ENCODE data around the gene DPPA3.
"Not testable (repeated sequence)": the region's sequence is repeated elsewhere in the genome, so short reads cannot be mapped to it uniquely, and the experiment has no call there.

The DPPA3 gene

GRCh38 chr12:7667125-7667524 lies 44.1 kb upstream of the DPPA3 start:
- no peaks in the 10 kb centered on the region for H3K36me3 ChIP-seq (replicated peaks; ENCODE audit: insufficient read depth, low read length)
- H3K9me2 ChIP-seq (replicated peaks; ENCODE audit: insufficient read depth, low read length), result no peaks in the 10 kb centered on the region
- no peaks in the 10 kb centered on the region for H3K27me3 ChIP-seq (replicated peaks; ENCODE audit: insufficient read depth, low read length)
- no peaks in the 10 kb centered on the region for H3F3A ChIP-seq (ENCODE audit: insufficient read depth, low read length)
- no peak overlapping the region for H2AFZ ChIP-seq (ENCODE audit: low read length)
- DNase-seq, result peak; percentile 48
- H3K4me3 ChIP-seq (ENCODE audit: low read length), result no peak overlapping the region
- no peak overlapping the region for H3K27ac ChIP-seq (ENCODE audit: low read length)
- no peaks in the 10 kb centered on the region for H3K79me2 ChIP-seq (ENCODE audit: low read length)
- H3K9ac ChIP-seq (ENCODE audit: low read length), result no peak overlapping the region
- H4K20me1 ChIP-seq (ENCODE audit: insufficient read depth, low read length), result no peaks in the 10 kb centered on the region
- TF ChIP-seq EZH2 (optimal IDR thresholded peaks at IDR 0.05; ENCODE audit: low read depth, low read length) (no peak), CTCF (IDR thresholded peaks at IDR 0.05; ENCODE audit: low read length) (peak; percentile 41)
- H3K4me2 ChIP-seq (ENCODE audit: low read depth, low read length), result no peak overlapping the region
- no peaks in the 10 kb centered on the region for H3K9me3 ChIP-seq (replicated peaks; ENCODE audit: insufficient read depth, low read length)
- H3K4me1 ChIP-seq (ENCODE audit: low read length), result no peaks in the 10 kb centered on the region

GRCh38 chr12:7668171-7668570 lies 43.1 kb upstream of the DPPA3 start:
- DNase-seq, result no peak
- Histone ChIP-seq H2AFZ (ENCODE audit: low read length) (no peak overlapping the region), H3K4me1 (ENCODE audit: low read length) (no peaks in the 10 kb centered on the region), H3F3A (ENCODE audit: insufficient read depth, low read length) (no peaks in the 10 kb centered on the region), H3K4me2 (ENCODE audit: low read depth, low read length) (no peak overlapping the region), H3K4me3 (ENCODE audit: low read length) (no peak overlapping the region), H3K79me2 (ENCODE audit: low read length) (no peaks in the 10 kb centered on the region), H3K9me3 (replicated peaks; ENCODE audit: insufficient read depth, low read length) (no peaks in the 10 kb centered on the region), H3K9ac (ENCODE audit: low read length) (no peak overlapping the region), H3K36me3 (replicated peaks; ENCODE audit: insufficient read depth, low read length) (no peaks in the 10 kb centered on the region), H3K27me3 (replicated peaks; ENCODE audit: insufficient read depth, low read length) (no peaks in the 10 kb centered on the region), H3K27ac (ENCODE audit: low read length) (no peak overlapping the region), H4K20me1 (ENCODE audit: insufficient read depth, low read length) (no peaks in the 10 kb centered on the region), H3K9me2 (replicated peaks; ENCODE audit: insufficient read depth, low read length) (no peaks in the 10 kb centered on the region)
- no peak for TF ChIP-seq EZH2 (optimal IDR thresholded peaks at IDR 0.05; ENCODE audit: low read depth, low read length)
- TF ChIP-seq CTCF (IDR thresholded peaks at IDR 0.05; ENCODE audit: low read length), result no peak
- no peak for TF ChIP-seq EZH2phosphoT487 (IDR thresholded peaks at IDR 0.05; ENCODE audit: low read length)

GRCh38 chr12:7675455-7675854 lies 35.8 kb upstream of the DPPA3 start:
- not testable (repeated sequence) for H3K4me3 ChIP-seq (ENCODE audit: low read length); H3K9ac ChIP-seq (ENCODE audit: low read length); H3K36me3 ChIP-seq (replicated peaks; ENCODE audit: insufficient read depth, low read length); H4K20me1 ChIP-seq (ENCODE audit: insufficient read depth, low read length); H3K9me2 ChIP-seq (replicated peaks; ENCODE audit: insufficient read depth, low read length); H3F3A ChIP-seq (ENCODE audit: insufficient read depth, low read length); H3K27ac ChIP-seq (ENCODE audit: low read length); H3K9me3 ChIP-seq (replicated peaks; ENCODE audit: insufficient read depth, low read length); H3K79me2 ChIP-seq (ENCODE audit: low read length); H2AFZ ChIP-seq (ENCODE audit: low read length); H3K4me1 ChIP-seq (ENCODE audit: low read length); DNase-seq; H3K27me3 ChIP-seq (replicated peaks; ENCODE audit: insufficient read depth, low read length); H3K4me2 ChIP-seq (ENCODE audit: low read depth, low read length)

- H3F3A ChIP-seq (ENCODE audit: insufficient read depth, low read length); H3K36me3 ChIP-seq (replicated peaks; ENCODE audit: insufficient read depth, low read length); H3K79me2 ChIP-seq (ENCODE audit: low read length); H3K9me3 ChIP-seq (replicated peaks; ENCODE audit: insufficient read depth, low read length); H3K4me3 ChIP-seq (ENCODE audit: low read length); H3K27ac ChIP-seq (ENCODE audit: low read length); H3K9me2 ChIP-seq (replicated peaks; ENCODE audit: insufficient read depth, low read length); H3K4me1 ChIP-seq (ENCODE audit: low read length); H3K9ac ChIP-seq (ENCODE audit: low read length); H3K27me3 ChIP-seq (replicated peaks; ENCODE audit: insufficient read depth, low read length); H4K20me1 ChIP-seq (ENCODE audit: insufficient read depth, low read length): not testable (repeated sequence)
- peak; percentile 59 for DNase-seq
- Histone ChIP-seq H2AFZ (ENCODE audit: low read length) (peak overlapping the region; percentile 15), H3K4me2 (ENCODE audit: low read depth, low read length) (peak overlapping the region; percentile 4; the same call in 1 of the 2 replicates)
- TF ChIP-seq CTCF (IDR thresholded peaks at IDR 0.05; ENCODE audit: low read length), result peak; percentile 54
Observed at GRCh38 chr12:7677432-7677888, 33.8 kb upstream of the DPPA3 start.
